ENCODE data around the gene NEO1.

GRCh38 chr15:73176598-73176997 is 124.3 kb downstream of the NEO1 start:
- TF ChIP-seq CTCF (IDR thresholded peaks at IDR 0.05), result no peak
- no peak for TF ChIP-seq POLR2A (IDR thresholded peaks at IDR 0.05)

Measured in uterus (tissue), 2 donors.